Lower lobe of right lung (tissue), 2 donors: ENCODE results near the gene HPCAL4. TPM values are rescaled to one million over a fixed set of nuclear protein-coding genes. Genes with fewer than 3 reads are reported as not detected.

ENCODE experiments used
- ATAC-seq, 2 donors: fragments of 200-7000 bp; cut with Tn5 transposase; one replicate each; pipeline ENCODE4 v1.9.1; 2020 to 2022; ENCODE audit warnings: mild to moderate bottlenecking in 2 of 2, moderate library complexity in 2 of 2
- DNase-seq: peaks from one replicate; pipeline ENCODE4 v3.0.0-alpha.2; 2020
- H3K27ac ChIP-seq: fragments of 200-600 bp; one replicate; pipeline ENCODE4 v1.8.0; 2022
- H3K27me3 ChIP-seq: fragments of 200-600 bp; one replicate; pipeline ENCODE4 v1.8.0; 2022; ENCODE audit warnings: low read depth
- H3K36me3 ChIP-seq: fragments of 200-600 bp; one replicate; pipeline ENCODE4 v1.8.0; 2022; ENCODE audit warnings: mild to moderate bottlenecking
- H3K4me1 ChIP-seq: fragments of 200-600 bp; one replicate; pipeline ENCODE4 v1.8.0; 2022
- H3K4me3 ChIP-seq: fragments of 200-600 bp; one replicate; pipeline ENCODE4 v1.8.0; 2022; ENCODE audit warnings: mild to moderate bottlenecking
- H3K9me3 ChIP-seq: fragments of 200-600 bp; one replicate; pipeline ENCODE4 v1.8.0; 2022
- CTCF ChIP-seq: fragments of 200-600 bp; IDR thresholded peaks from one replicate; pipeline ENCODE4 v1.8.0; 2022; ENCODE audit warnings: antibody characterized with exemption, mild to moderate bottlenecking
- intact Hi-C: fragments of 100-400 bp; cut with DNase I; formaldehyde crosslinking; loops from one replicate; pipeline ENCODE4 v1.11.0; 2022
- total RNA-seq: library from RNA; stranded (reverse); fragmentation: NEBNext Ultra II Directional; extraction: Animal tissue kit (Norgen Biotek cat#: 25700); gene quantifications from one replicate; pipeline ENCODE4 v1.2.1, GENCODE V29; 2021
- donor health status: DM: no; HTN: yes; CAD: no; lungs with severe emphysema.

HPCAL4 gene
- total RNA-seq, 1 donor from 2014 or later, result 0.41 TPM

- Histone ChIP-seq H3K4me1 (no peaks in the 10 kb centered on the region), H3K4me3 (peak overlapping the region; percentile 21), H3K36me3 (no peaks in the 10 kb centered on the region), H3K9me3 (no peaks in the 10 kb centered on the region), H3K27me3 (peaks cover 29% of the 10 kb centered on the region), H3K27ac (no peak overlapping the region)
- no peak for DNase-seq
- no peak for TF ChIP-seq CTCF
- peak; percentile 18 to 39 for ATAC-seq
- intact Hi-C loops, result no loop called here
Measured at GRCh38 chr1:39683591-39684312, 7.5 kb downstream of the HPCAL4 start.

GRCh38 chr1:39681999-39682398 lies 9.2 kb downstream of the HPCAL4 start:
- Histone ChIP-seq H3K9me3 (no peaks in the 10 kb centered on the region), H3K4me1 (no peaks in the 10 kb centered on the region), H3K27ac (no peak overlapping the region), H3K36me3 (no peaks in the 10 kb centered on the region), H3K4me3 (no peak overlapping the region), H3K27me3 (peaks cover 29% of the 10 kb centered on the region)
- no peak for TF ChIP-seq CTCF
- no peak for ATAC-seq
- DNase-seq, result no peak
- intact Hi-C loops, result no loop called here

GRCh38 chr1:39681294-39681693 lies 9.9 kb downstream of the HPCAL4 start:
- Histone ChIP-seq H3K27ac (no peak overlapping the region), H3K4me3 (no peak overlapping the region), H3K36me3 (no peaks in the 10 kb centered on the region), H3K27me3 (peaks cover 29% of the 10 kb centered on the region), H3K4me1 (no peaks in the 10 kb centered on the region), H3K9me3 (no peaks in the 10 kb centered on the region)
- no peak for TF ChIP-seq CTCF
- DNase-seq (no peak), ATAC-seq (no peak)
- intact Hi-C loops, result no loop called here

- Histone ChIP-seq H3K4me3 (no peak overlapping the region), H3K27me3 (peaks cover 29% of the 10 kb centered on the region), H3K27ac (no peak overlapping the region), H3K36me3 (no peaks in the 10 kb centered on the region), H3K9me3 (no peaks in the 10 kb centered on the region), H3K4me1 (no peaks in the 10 kb centered on the region)
- no peak for TF ChIP-seq CTCF
- no peak for DNase-seq
- no peak for ATAC-seq
- intact Hi-C loops, result no loop called here
Measured at GRCh38 chr1:39680751-39681150, 10.5 kb downstream of the HPCAL4 start.

- intact Hi-C loops, result no loop called here
- ATAC-seq, result no peak
- H3K27me3 ChIP-seq, result peaks cover 24% of the 10 kb centered on the region
Measured at GRCh38 chr1:39679821-39680220, 11.4 kb downstream of the HPCAL4 start.

More at GRCh38 chr1:39679821-39680220, 11.4 kb downstream of the HPCAL4 start:
- no peaks in the 10 kb centered on the region for H3K36me3 ChIP-seq
- no peak overlapping the region for H3K27ac ChIP-seq
- H3K9me3 ChIP-seq, result no peaks in the 10 kb centered on the region
- no peak for TF ChIP-seq CTCF
- H3K4me3 ChIP-seq, result no peak overlapping the region
- no peaks in the 10 kb centered on the region for H3K4me1 ChIP-seq
- no peak for DNase-seq
